HG02943 (cell line): ENCODE data around the gene NARF.
"Not testable (repeated sequence)": the region's sequence is repeated elsewhere in the genome, so short reads cannot be mapped to it uniquely, and the experiment has no call there.

Source experiments
- ATAC-seq: cut with Tn5 transposase; IDR thresholded peaks from one replicate; pipeline ENCODE4 v1.9.1; 2021; ENCODE audit warnings: mild to moderate bottlenecking, low read depth, moderate library complexity; ENCODE audit not compliant: unreplicated experiment

The NARF gene

DNA sequence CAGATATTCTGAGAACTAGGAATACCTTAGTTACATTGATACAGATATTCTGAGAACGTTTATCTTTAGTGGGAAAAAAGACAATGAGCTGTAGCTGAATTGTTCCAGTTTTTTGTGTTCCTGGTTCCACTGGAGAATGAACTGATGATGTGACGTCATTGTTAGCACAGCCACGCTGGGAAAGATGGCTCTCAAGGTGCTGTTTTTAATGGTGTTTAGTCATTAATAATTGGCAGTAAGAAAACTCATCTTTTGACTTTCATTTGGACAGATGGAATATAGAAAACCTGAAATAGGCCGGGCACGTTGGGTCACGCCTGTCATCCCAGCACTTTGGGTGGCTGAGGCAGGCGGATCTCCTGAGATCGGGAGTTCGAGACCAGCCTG, 71.4 kb downstream of the NARF start:
- ATAC-seq = no peak

DNA sequence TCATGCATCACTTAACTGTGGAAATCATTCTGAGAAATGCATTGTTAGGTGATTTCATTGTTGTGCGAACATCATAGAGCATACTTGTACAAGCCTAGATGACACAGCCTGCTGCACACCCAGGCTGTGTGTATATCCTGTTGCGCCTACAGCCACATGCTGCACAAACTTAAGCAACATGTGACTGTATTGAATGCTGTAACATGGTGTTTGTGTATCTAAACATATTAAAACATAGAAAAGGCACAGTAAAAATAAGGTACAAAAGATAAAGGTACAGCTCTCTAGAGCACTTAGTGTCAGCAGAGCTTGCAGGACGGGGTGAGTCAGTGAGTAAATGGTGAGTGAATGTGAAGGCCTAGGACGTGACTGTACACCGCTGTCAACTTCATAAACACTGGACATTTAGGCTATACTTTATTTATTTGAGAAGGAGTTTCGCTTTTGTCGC, 72.9 kb downstream of the NARF start:
- ATAC-seq = no peak

- ATAC-seq = no peak
Measured at GRCh38 chr17:82534401-82534812, 75.9 kb downstream of the NARF start.

- no peak for ATAC-seq
Measured at GRCh38 chr17:82536512-82537201, 78.1 kb downstream of the NARF start.

- ATAC-seq = not testable (repeated sequence)
Measured at GRCh38 chr17:82537228-82537627, 78.7 kb downstream of the NARF start.

DNA sequence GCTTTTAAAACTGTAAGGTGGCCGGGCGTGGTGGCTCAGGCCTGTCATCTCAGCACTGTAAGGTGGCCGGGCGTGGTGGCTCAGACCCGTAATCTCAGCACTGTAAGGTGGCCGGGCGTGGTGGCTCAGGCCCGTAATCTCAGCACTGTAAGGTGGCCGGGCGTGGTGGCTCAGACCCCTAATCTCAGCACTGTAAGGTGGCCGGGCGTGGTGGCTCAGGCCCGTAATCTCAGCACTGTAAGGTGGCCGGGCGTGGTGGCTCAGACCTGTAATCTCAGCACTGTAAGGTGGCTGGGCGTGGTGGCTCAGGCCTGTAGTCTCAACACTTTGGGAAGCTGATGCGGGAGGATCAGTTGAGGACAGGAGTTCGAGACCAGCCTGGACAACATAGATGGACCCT, 80.5 kb downstream of the NARF start:
- ATAC-seq = not testable (repeated sequence)
